GM18517 (cell line): ENCODE measurements around the gene ABHD5.

Experiments
- ATAC-seq: cut with Tn5 transposase; IDR thresholded peaks from one replicate; pipeline ENCODE4 v1.9.1; 2021; ENCODE audit warnings: mild to moderate bottlenecking, moderate library complexity; ENCODE audit not compliant: unreplicated experiment

ABHD5 gene

GRCh38 chr3:43709022-43709421, 18.3 kb downstream of the ABHD5 start:
- ATAC-seq: no peak

GRCh38 chr3:43710607-43711006, 19.9 kb downstream of the ABHD5 start:
- no peak for ATAC-seq

GRCh38 chr3:43718296-43718695, 27.6 kb downstream of the ABHD5 start:
- ATAC-seq: no peak

GRCh38 chr3:43723121-43723734, 32.5 kb downstream of the ABHD5 start:
- ATAC-seq: no peak

- ATAC-seq: no peak
Observed at GRCh38 chr3:43726521-43726920, 35.8 kb downstream of the ABHD5 start.

GRCh38 chr3:43727930-43728329, 37.2 kb downstream of the ABHD5 start:
- ATAC-seq: no peak

- ATAC-seq: no peak
Observed at GRCh38 chr3:43728476-43728875, 37.7 kb downstream of the ABHD5 start.

GRCh38 chr3:43728947-43729346, 38.2 kb downstream of the ABHD5 start:
- no peak for ATAC-seq

GRCh38 chr3:43729707-43730414, 39.1 kb downstream of the ABHD5 start:
- ATAC-seq: no peak

- ATAC-seq: no peak
Observed at GRCh38 chr3:43732747-43733425, 42.1 kb downstream of the ABHD5 start.

GRCh38 chr3:43733459-43734384, 43.0 kb downstream of the ABHD5 start:
- no peak for ATAC-seq

GRCh38 chr3:43734685-43735084, 43.9 kb downstream of the ABHD5 start:
- no peak for ATAC-seq

GRCh38 chr3:43735618-43736017, 44.9 kb downstream of the ABHD5 start:
- no peak for ATAC-seq

GRCh38 chr3:43736558-43737440, 46.1 kb downstream of the ABHD5 start:
- no peak for ATAC-seq

- ATAC-seq: no peak
Observed at GRCh38 chr3:43738305-43738704, 47.6 kb downstream of the ABHD5 start.

GRCh38 chr3:43742920-43743319, 52.2 kb downstream of the ABHD5 start:
- no peak for ATAC-seq

- ATAC-seq: no peak
Observed at GRCh38 chr3:43747641-43748040, 56.9 kb downstream of the ABHD5 start.

GRCh38 chr3:43748179-43748578, 57.4 kb downstream of the ABHD5 start:
- no peak for ATAC-seq

GRCh38 chr3:43748645-43749044, 57.9 kb downstream of the ABHD5 start:
- ATAC-seq: no peak

- ATAC-seq: no peak
Observed at GRCh38 chr3:43752905-43753304, 62.2 kb downstream of the ABHD5 start.
